GM21360 (cell line): ENCODE measurements around the gene GABRG3.

Source experiments
- ATAC-seq: cut with Tn5 transposase; IDR thresholded peaks from one replicate; pipeline ENCODE4 v1.9.1; 2021; ENCODE audit warnings: mild to moderate bottlenecking, moderate library complexity; ENCODE audit not compliant: unreplicated experiment

The GABRG3 gene

GRCh38 chr15:27454281-27455075 is 483.5 kb downstream of the GABRG3 start:
- ATAC-seq, result no peak

- ATAC-seq, result no peak
Measured at GRCh38 chr15:27456807-27457206, 485.8 kb downstream of the GABRG3 start.

- ATAC-seq, result no peak
Measured at GRCh38 chr15:27457766-27458165, 486.8 kb downstream of the GABRG3 start.

- no peak for ATAC-seq
Measured at GRCh38 chr15:27458345-27459084, 487.5 kb downstream of the GABRG3 start.

GRCh38 chr15:27459836-27460235 is 488.9 kb downstream of the GABRG3 start:
- no peak for ATAC-seq

- no peak for ATAC-seq
Measured at GRCh38 chr15:27461181-27461580, 490.2 kb downstream of the GABRG3 start.

GRCh38 chr15:27463525-27464088 is 492.6 kb downstream of the GABRG3 start:
- ATAC-seq, result no peak

GRCh38 chr15:27464941-27465612 is 494.1 kb downstream of the GABRG3 start:
- ATAC-seq, result no peak

GRCh38 chr15:27466758-27467157 is 495.8 kb downstream of the GABRG3 start:
- ATAC-seq, result no peak

GRCh38 chr15:27468151-27468591 is 497.2 kb downstream of the GABRG3 start:
- ATAC-seq, result no peak

GRCh38 chr15:27473845-27474244 is 502.9 kb downstream of the GABRG3 start:
- ATAC-seq, result no peak

GRCh38 chr15:27475395-27475794 is 504.4 kb downstream of the GABRG3 start:
- no peak for ATAC-seq

- ATAC-seq, result no peak
Measured at GRCh38 chr15:27479296-27480140, 508.5 kb downstream of the GABRG3 start.

- no peak for ATAC-seq
Measured at GRCh38 chr15:27480141-27480530, 509.2 kb downstream of the GABRG3 start.

GRCh38 chr15:27480642-27481041 is 509.7 kb downstream of the GABRG3 start:
- no peak for ATAC-seq

GRCh38 chr15:27481768-27482167 is 510.8 kb downstream of the GABRG3 start:
- no peak for ATAC-seq

GRCh38 chr15:27482287-27482686 is 511.3 kb downstream of the GABRG3 start:
- no peak for ATAC-seq

GRCh38 chr15:27483124-27483523 is 512.1 kb downstream of the GABRG3 start:
- ATAC-seq, result no peak

GRCh38 chr15:27485265-27485664 is 514.3 kb downstream of the GABRG3 start:
- ATAC-seq, result no peak

- no peak for ATAC-seq
Measured at GRCh38 chr15:27486051-27486450, 515.1 kb downstream of the GABRG3 start.
